GM10248 (cell line): ENCODE data around the gene NGRN.
"Not testable (repeated sequence)": the region's sequence is repeated elsewhere in the genome, so short reads cannot be mapped to it uniquely, and the experiment has no call there.

ENCODE experiments used
- CTCF ChIA-PET: fragments of 300-600 bp; sonication (Branson Sonifier 250); formaldehyde crosslinking; extraction: SDS; loops from one replicate; lab custom pipeline; 2021; ENCODE audit warnings: antibody characterized with exemption; lab: Yijun Ruan, JAX
- POLR2A ChIA-PET: fragments of 350-650 bp; sonication (Branson Sonifier 250); formaldehyde crosslinking; extraction: SDS; loops from one replicate; lab custom pipeline; 2020; ENCODE audit warnings: antibody characterized with exemption; lab: Yijun Ruan, JAX
- DNase-seq: peaks from one replicate; pipeline ENCODE4 v3.0.0; 2012; ENCODE audit errors: extremely low spot score
- TF ChIP-seq, protein P1 (sequence below): IDR thresholded peaks from 2 replicates; pipeline ENCODE4 v1.5.1; 2012; ENCODE audit warnings: mild to moderate bottlenecking, low read depth; ENCODE audit errors: extremely low read depth, missing control alignments, control extremely low read depth

NGRN gene

GRCh38 chr15:90297021-90297420 lies 31.5 kb downstream of the NGRN start:
- DNase-seq = no peak
- ChIA-PET CTCF (interaction anchor here (1.7 to 2.0 kb wide), 2 partner anchors 11 to 23 kb away, joined by 7 to 12 read pairs; no protein-coding TSS in a partner anchor), POLR2A (no interaction called here)
- TF ChIP-seq, protein P1, sequence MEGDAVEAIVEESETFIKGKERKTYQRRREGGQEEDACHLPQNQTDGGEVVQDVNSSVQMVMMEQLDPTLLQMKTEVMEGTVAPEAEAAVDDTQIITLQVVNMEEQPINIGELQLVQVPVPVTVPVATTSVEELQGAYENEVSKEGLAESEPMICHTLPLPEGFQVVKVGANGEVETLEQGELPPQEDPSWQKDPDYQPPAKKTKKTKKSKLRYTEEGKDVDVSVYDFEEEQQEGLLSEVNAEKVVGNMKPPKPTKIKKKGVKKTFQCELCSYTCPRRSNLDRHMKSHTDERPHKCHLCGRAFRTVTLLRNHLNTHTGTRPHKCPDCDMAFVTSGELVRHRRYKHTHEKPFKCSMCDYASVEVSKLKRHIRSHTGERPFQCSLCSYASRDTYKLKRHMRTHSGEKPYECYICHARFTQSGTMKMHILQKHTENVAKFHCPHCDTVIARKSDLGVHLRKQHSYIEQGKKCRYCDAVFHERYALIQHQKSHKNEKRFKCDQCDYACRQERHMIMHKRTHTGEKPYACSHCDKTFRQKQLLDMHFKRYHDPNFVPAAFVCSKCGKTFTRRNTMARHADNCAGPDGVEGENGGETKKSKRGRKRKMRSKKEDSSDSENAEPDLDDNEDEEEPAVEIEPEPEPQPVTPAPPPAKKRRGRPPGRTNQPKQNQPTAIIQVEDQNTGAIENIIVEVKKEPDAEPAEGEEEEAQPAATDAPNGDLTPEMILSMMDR = no peak

DNA sequence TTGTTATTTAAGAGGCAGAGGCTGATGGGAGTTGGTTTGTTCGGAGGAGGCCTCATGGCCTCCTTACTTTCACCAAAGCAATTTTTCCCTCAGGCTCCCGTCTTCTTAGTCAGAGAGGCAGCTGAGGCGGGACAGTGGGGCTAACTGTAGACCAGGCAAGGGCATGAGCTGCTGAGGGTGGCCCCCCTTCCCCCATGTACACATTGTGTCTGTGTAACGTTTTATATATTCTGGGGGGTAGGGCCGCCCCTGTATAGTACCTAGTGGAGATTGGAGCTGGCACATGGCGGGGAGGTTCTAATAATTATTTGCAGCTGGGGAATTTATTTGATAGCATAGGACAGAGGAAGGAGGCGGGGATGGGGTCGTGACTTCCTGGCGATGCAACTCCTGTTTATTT lies 35.1 kb downstream of the NGRN start:
- POLR2A ChIA-PET = no interaction called here

DNA sequence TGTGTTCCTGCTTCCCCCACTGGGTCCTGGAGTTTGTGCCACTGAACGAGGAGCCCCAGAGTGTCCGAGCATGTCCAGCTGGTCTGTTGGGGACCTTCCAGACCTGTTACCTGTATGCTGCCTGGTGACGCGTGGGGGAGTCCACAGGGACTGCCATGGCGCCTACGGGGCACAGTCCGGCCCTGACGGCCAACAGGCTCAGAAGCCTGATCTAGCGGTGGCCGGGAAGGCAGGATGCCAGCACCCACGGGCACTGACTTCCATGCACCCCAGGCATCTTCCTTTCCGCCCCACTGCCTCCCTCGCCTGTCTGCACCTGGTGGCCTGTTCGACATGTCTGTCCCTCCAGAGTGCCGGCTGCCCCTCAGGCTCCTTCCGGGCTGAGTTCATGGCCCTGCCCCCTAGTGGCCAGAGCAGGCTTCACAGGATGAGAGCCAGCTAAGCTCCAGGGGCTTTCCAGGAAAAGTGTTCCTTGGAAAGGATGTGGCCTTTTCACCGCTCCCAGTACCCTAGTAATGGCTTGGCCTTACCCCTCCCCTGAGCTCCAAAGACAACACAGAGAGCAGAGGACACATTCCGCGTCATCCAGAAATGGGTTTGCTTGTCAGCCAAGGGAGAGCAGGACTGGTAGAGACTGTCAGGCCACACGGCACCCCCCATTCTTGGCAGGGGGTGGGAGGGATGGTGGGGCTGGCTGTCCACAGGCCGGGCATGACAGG lies 35.7 kb downstream of the NGRN start:
- peak; percentile 48 for DNase-seq
- ChIA-PET POLR2A (no interaction called here), CTCF (interaction anchor here (0.7 to 9.4 kb wide), 31 partner anchors 9 to 631 kb away, joined by 3 to 96 read pairs (median 4); partner anchors contain the start of genes HDDC3 and TTLL13)

More for the DNA sequence above, 35.1 kb downstream of the NGRN start:
- TF ChIP-seq, protein P1 = no peak
- CTCF ChIA-PET = interaction anchor here (0.9 to 9.4 kb wide), 22 partner anchors 8 to 631 kb away, joined by 3 to 96 read pairs (median 4); partner anchors contain the start of genes HDDC3 and TTLL13
- DNase-seq = no peak

DNA sequence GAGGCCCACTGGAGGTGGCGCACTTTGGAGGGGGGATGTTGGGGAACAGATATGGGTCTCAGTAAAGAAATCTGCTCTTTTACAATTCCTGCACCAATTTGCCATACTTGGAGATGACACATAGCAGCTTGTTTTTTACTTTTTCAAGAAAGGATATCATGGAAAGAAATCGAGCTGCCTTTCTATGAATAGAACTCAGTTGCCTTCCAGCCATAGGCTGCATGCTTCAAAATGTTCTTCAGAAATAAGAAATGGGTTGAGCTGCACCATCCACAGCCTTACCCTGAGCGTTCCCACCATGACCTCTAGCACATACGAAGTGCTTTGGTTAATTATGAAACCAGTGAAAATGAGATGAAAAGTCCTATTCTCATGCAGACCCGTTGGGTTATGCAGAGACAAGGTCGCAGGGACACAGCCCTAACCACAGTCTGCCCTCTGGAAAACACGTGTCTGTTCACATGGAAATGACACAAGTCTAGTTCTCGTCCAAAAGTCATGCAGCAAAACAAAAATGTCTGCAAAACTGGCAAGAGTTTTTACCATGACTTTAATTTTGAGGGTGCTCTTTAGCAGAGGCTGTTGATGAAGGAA lies 36.3 kb downstream of the NGRN start:
- CTCF ChIA-PET = interaction anchor here (0.7 to 9.4 kb wide), 28 partner anchors 9 to 630 kb away, joined by 3 to 96 read pairs (median 4); partner anchors contain the start of genes HDDC3 and TTLL13
- TF ChIP-seq, protein P1 = no peak
- POLR2A ChIA-PET = no interaction called here
- DNase-seq = no peak

More for the DNA sequence above, 35.7 kb downstream of the NGRN start:
- TF ChIP-seq, protein P1 = peak; percentile 80

DNA sequence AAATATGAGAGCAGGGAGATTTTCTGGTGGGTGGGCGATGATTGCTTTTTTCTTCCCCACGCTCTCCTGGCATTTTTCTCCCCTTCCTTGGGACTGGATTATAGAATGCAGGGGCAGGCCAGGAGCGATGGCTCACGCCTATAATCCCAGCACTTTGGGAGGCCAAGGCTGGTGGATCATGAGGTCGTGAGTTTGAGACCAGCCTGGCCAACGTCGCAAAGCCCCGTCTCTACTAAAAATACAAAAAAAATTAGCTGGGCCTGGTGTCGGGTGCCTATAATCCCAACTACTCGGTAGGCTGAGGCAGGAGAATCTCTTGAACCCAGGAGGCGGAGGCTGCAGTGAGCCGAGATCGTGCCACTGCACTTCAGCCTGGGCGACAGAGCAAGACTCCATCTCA lies 39.9 kb downstream of the NGRN start:
- CTCF ChIA-PET = interaction anchor here (1.0 to 9.4 kb wide), 5 partner anchors 13 to 628 kb away, joined by 4 to 96 read pairs (median 10); partner anchors contain the start of gene HDDC3
- DNase-seq, POLR2A ChIA-PET: not testable (repeated sequence)

GRCh38 chr15:90305932-90306331 lies 40.5 kb downstream of the NGRN start:
- CTCF ChIA-PET = interaction anchor here (0.6 to 9.4 kb wide), 6 partner anchors 13 to 627 kb away, joined by 3 to 96 read pairs (median 8); partner anchors contain the start of gene HDDC3
- POLR2A ChIA-PET = no interaction called here
- TF ChIP-seq, protein P1 = no peak
- DNase-seq = no peak
